ENCODE data around the gene AFF2. TPM values are rescaled to one million over a fixed set of nuclear protein-coding genes. Genes with fewer than 3 reads are reported as not detected.

The AFF2 gene
- total and polyA plus RNA-seq, 7 donors: 0.01 to 0.32 (median 0.11) TPM; not detected in 1

GRCh38 chrX:148732743-148733142 is 232.3 kb downstream of the AFF2 start:
- H3K9me3 ChIP-seq: peaks cover 4% of the 10 kb centered on the region
- no peak for DNase-seq
- H3K4me3 ChIP-seq: no peak overlapping the region
- intact Hi-C loops (cut with DNase I): no loop called here
- H3K36me3 ChIP-seq (ENCODE audit: insufficient read depth in 1 of 2, low read depth in 1 of 2): no peaks in the 10 kb centered on the region
- no peak for TF ChIP-seq CTCF (IDR thresholded peaks at IDR 0.05)
- no peaks in the 10 kb centered on the region for H3K27me3 ChIP-seq (ENCODE audit: insufficient read depth in 3 of 3, low read length in 2 of 3)
- H3K4me1 ChIP-seq: no peaks in the 10 kb centered on the region
- no peak for ATAC-seq
- H3K27ac ChIP-seq: no peak overlapping the region

DNA sequence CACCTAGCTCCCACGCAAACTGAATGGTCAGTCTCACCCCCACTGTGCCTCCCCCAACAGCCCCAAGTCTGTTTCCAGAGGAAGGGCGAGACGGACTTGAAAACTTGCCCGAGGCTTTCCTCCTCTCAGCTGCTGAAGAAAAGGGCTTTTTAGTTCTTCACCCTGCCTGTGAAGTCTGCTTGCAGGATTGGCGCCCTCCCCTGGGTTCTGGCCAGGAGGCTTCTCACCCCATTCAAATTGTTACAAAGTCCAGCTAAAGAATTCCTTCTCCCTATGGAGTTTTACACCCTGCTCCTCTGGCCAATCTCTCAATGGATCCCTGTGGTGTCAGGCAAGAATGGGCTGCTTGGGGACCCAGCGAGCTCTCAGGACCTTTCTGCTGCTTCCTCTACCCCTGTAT is 241.0 kb downstream of the AFF2 start:
- ATAC-seq: no peak
- 50 to 55% (median 53%) methylated on average over 5 to 6 of the region's 6 CpGs for WGBS, 3 donors
- Histone ChIP-seq H3K4me3 (no peak overlapping the region), H3K36me3 (ENCODE audit: insufficient read depth in 1 of 2, low read depth in 1 of 2) (no peaks in the 10 kb centered on the region), H3K27ac (no peak overlapping the region), H3K27me3 (ENCODE audit: insufficient read depth in 3 of 3, low read length in 2 of 3) (no peaks in the 10 kb centered on the region), H3K4me1 (no peaks in the 10 kb centered on the region), H3K9me3 (no peaks in the 10 kb centered on the region)
- TF ChIP-seq CTCF (IDR thresholded peaks at IDR 0.05): no peak
- intact Hi-C loops (cut with DNase I): no loop called here
- DNase-seq: no peak

GRCh38 chrX:148755111-148755510 is 254.7 kb downstream of the AFF2 start:
- WGBS, 3 donors: 43 to 59% (median 44%) methylated on average over 7 of the region's 7 CpGs
- H3K4me3 ChIP-seq: no peak overlapping the region
- no peaks in the 10 kb centered on the region for H3K27me3 ChIP-seq (ENCODE audit: insufficient read depth in 3 of 3, low read length in 2 of 3)
- no peak for TF ChIP-seq CTCF (IDR thresholded peaks at IDR 0.05)
- no peaks in the 10 kb centered on the region for H3K9me3 ChIP-seq
- H3K4me1 ChIP-seq: no peaks in the 10 kb centered on the region
- no peak overlapping the region for H3K27ac ChIP-seq
- DNase-seq: no peak
- intact Hi-C loops (cut with DNase I): no loop called here
- H3K36me3 ChIP-seq (ENCODE audit: insufficient read depth in 1 of 2, low read depth in 1 of 2): no peaks in the 10 kb centered on the region
- no peak for ATAC-seq

GRCh38 chrX:148763896-148764295 is 263.5 kb downstream of the AFF2 start:
- H3K36me3 ChIP-seq (ENCODE audit: insufficient read depth in 1 of 2, low read depth in 1 of 2): no peaks in the 10 kb centered on the region
- DNase-seq: no peak
- H3K27ac ChIP-seq: no peak overlapping the region
- no peaks in the 10 kb centered on the region for H3K4me1 ChIP-seq
- no peak for TF ChIP-seq CTCF (IDR thresholded peaks at IDR 0.05)
- H3K4me3 ChIP-seq: no peak overlapping the region
- no peaks in the 10 kb centered on the region for H3K9me3 ChIP-seq
- 63 to 79% (median 68%) methylated on average over 2 of the region's 2 CpGs for WGBS, 3 donors
- no peak for ATAC-seq
- intact Hi-C loops (cut with DNase I): no loop called here
- no peaks in the 10 kb centered on the region for H3K27me3 ChIP-seq (ENCODE audit: insufficient read depth in 3 of 3, low read length in 2 of 3)

GRCh38 chrX:148768296-148768695 is 267.9 kb downstream of the AFF2 start:
- intact Hi-C loops (cut with DNase I): no loop called here
- Histone ChIP-seq H3K36me3 (ENCODE audit: insufficient read depth in 1 of 2, low read depth in 1 of 2) (no peaks in the 10 kb centered on the region), H3K4me1 (no peaks in the 10 kb centered on the region), H3K27me3 (ENCODE audit: insufficient read depth in 3 of 3, low read length in 2 of 3) (no peaks in the 10 kb centered on the region), H3K27ac (no peak overlapping the region), H3K9me3 (no peaks in the 10 kb centered on the region), H3K4me3 (no peak overlapping the region)
- TF ChIP-seq CTCF (IDR thresholded peaks at IDR 0.05): no peak
- WGBS, 3 donors: 58 to 60% (median 58%) methylated on average over 3 of the region's 3 CpGs
- ATAC-seq (no peak), DNase-seq (no peak)

Data from psoas muscle (tissue), 8 donors.